H9 (cell line): ENCODE data around the gene KCNK1. TPM values are rescaled to one million over a fixed set of nuclear protein-coding genes. Genes with fewer than 3 reads are reported as not detected.

Experiments used
- DNase-seq: peaks from one replicate; pipeline ENCODE4 v3.0.0-alpha.2; 2017
- H2AFZ ChIP-seq: one replicate; pipeline ENCODE4 v1.6.1; 2013; ENCODE audit warnings: mild to moderate bottlenecking, low read length, control low read depth, moderate library complexity
- H2AK5ac ChIP-seq: 2 replicates; pipeline ENCODE4 v1.6.1; 2013; ENCODE audit warnings: low read length, control low read depth, mixed read lengths; ENCODE audit not compliant: insufficient read length
- H2BK120ac ChIP-seq: one replicate; pipeline ENCODE4 v1.6.1; 2013; ENCODE audit warnings: low read depth, mild to moderate bottlenecking, low read length, control low read depth, inconsistent platforms; ENCODE audit not compliant: poor library complexity, severe bottlenecking
- H2BK12ac ChIP-seq: 2 replicates; pipeline ENCODE4 v1.6.1; 2013; ENCODE audit warnings: low read length, control low read depth, mixed read lengths, low read depth; ENCODE audit not compliant: insufficient read length
- H2BK15ac ChIP-seq: 2 replicates; pipeline ENCODE4 v1.6.1; 2013; ENCODE audit warnings: low read depth, low read length, control low read depth
- H2BK20ac ChIP-seq: one replicate; pipeline ENCODE4 v1.6.1; 2013; ENCODE audit warnings: low read depth, mild to moderate bottlenecking, low read length, control low read depth, inconsistent platforms; ENCODE audit not compliant: poor library complexity, severe bottlenecking
- H2BK5ac ChIP-seq: 2 replicates; pipeline ENCODE4 v1.6.1; 2013; ENCODE audit warnings: low read length, control low read depth, mixed read lengths; ENCODE audit not compliant: insufficient read length
- H3K14ac ChIP-seq: 2 replicates; pipeline ENCODE4 v1.6.1; 2013; ENCODE audit warnings: low read length, control low read depth; ENCODE audit not compliant: insufficient read depth
- H3K18ac ChIP-seq: 2 replicates; pipeline ENCODE4 v1.6.1; 2013; ENCODE audit warnings: low read depth, mild to moderate bottlenecking, mixed read lengths, low read length, control low read depth; ENCODE audit not compliant: insufficient read length
- H3K23ac ChIP-seq: 2 replicates; pipeline ENCODE4 v1.6.1; 2013; ENCODE audit warnings: low read length, control low read depth, mixed read lengths, low read depth; ENCODE audit not compliant: insufficient read length
- H3K23me2 ChIP-seq: 2 replicates; pipeline ENCODE4 v1.6.1; 2013; ENCODE audit warnings: low read depth, mild to moderate bottlenecking, mixed read lengths, low read length, control low read depth; ENCODE audit not compliant: insufficient read length, poor library complexity, severe bottlenecking
- H3K27ac ChIP-seq: 2 replicates; pipeline ENCODE4 v1.5.1; 2013; ENCODE audit warnings: low read length, control low read depth, mixed read lengths, low read depth; ENCODE audit not compliant: insufficient read length
- H3K27me3 ChIP-seq: 2 replicates; pipeline ENCODE4 v1.6.1; 2013; ENCODE audit warnings: low read length, control low read depth, inconsistent platforms; ENCODE audit not compliant: insufficient read depth
- H3K4ac ChIP-seq: 2 replicates; pipeline ENCODE4 v1.6.1; 2013; ENCODE audit warnings: low read depth, mild to moderate bottlenecking, control low read depth, inconsistent platforms, low read length, moderate library complexity
- H3K4me1 ChIP-seq: 2 replicates; pipeline ENCODE4 v1.6.1; 2013; ENCODE audit warnings: low read length, control low read depth, inconsistent platforms; ENCODE audit not compliant: insufficient read depth
- H3K4me2 ChIP-seq: 2 replicates; pipeline ENCODE4 v1.6.1; 2013; ENCODE audit warnings: low read length, control low read depth, mixed read lengths; ENCODE audit not compliant: insufficient read length, insufficient read depth
- H3K56ac ChIP-seq: 2 replicates; pipeline ENCODE4 v1.6.1; 2013; ENCODE audit warnings: low read depth, mild to moderate bottlenecking, mixed read lengths, low read length, control low read depth; ENCODE audit not compliant: insufficient read length
- H3K79me1 ChIP-seq: 2 replicates; pipeline ENCODE4 v1.6.1; 2013; ENCODE audit warnings: low read depth, mild to moderate bottlenecking, moderate library complexity, low read length, control low read depth, inconsistent platforms; ENCODE audit not compliant: insufficient read depth, poor library complexity, severe bottlenecking
- H3K79me2 ChIP-seq: 2 replicates; pipeline ENCODE4 v1.6.1; 2013; ENCODE audit warnings: low read length, control low read depth, inconsistent platforms; ENCODE audit not compliant: insufficient read depth
- H3K9ac ChIP-seq: 2 replicates; pipeline ENCODE4 v1.6.1; 2013; ENCODE audit warnings: low read length, control low read depth, mixed read lengths; ENCODE audit not compliant: insufficient read length; ENCODE audit errors: extremely low read depth
- H3K9me3 ChIP-seq: one replicate; pipeline ENCODE4 v1.6.1; 2013; ENCODE audit warnings: low read depth, low read length, inconsistent platforms; ENCODE audit not compliant: control insufficient read depth
- H3T11ph ChIP-seq: one replicate; pipeline ENCODE4 v1.6.1; 2013; ENCODE audit warnings: mild to moderate bottlenecking, low read length, control low read depth, inconsistent platforms
- H4K20me1 ChIP-seq: one replicate; pipeline ENCODE4 v1.6.1; 2013; ENCODE audit not compliant: control insufficient read depth, insufficient read length, insufficient read depth
- H4K5ac ChIP-seq: 2 replicates; pipeline ENCODE4 v1.6.1; 2013; ENCODE audit warnings: low read depth, mild to moderate bottlenecking, mixed read lengths, low read length, control low read depth; ENCODE audit not compliant: insufficient read length
- H4K8ac ChIP-seq: replicated peaks from 2 replicates; pipeline ENCODE4 v1.6.1; 2013; ENCODE audit warnings: low read length, control low read depth, mixed read lengths, low read depth; ENCODE audit not compliant: insufficient read length
- H4K91ac ChIP-seq: 2 replicates; pipeline ENCODE4 v1.6.1; 2013; ENCODE audit warnings: low read depth, mild to moderate bottlenecking, moderate library complexity, mixed read lengths, low read length, control low read depth; ENCODE audit not compliant: insufficient read length
- H3K27ac Mint-ChIP-seq, 3 experiments: 2 replicates in 2 of 3; 3 replicates in 1 of 3; pipeline ENCODE4 v1.8.0; 2020 to 2021; ENCODE audit warnings: mixed read lengths in 3 of 3, mild to moderate bottlenecking in 1 of 3, moderate library complexity in 1 of 3
- H3K27me3 Mint-ChIP-seq: 2 replicates; pipeline ENCODE4 v1.8.0; 2021; ENCODE audit warnings: low read depth, mild to moderate bottlenecking, moderate library complexity, mixed read lengths
- H3K36me3 Mint-ChIP-seq, 3 experiments: 2 replicates in 2 of 3; 3 replicates in 1 of 3; pipeline ENCODE4 v1.8.0; 2020 to 2021; ENCODE audit warnings: low read depth in 3 of 3, mixed read lengths in 3 of 3; ENCODE audit not compliant: insufficient read depth in 1 of 3
- H3K4me1 Mint-ChIP-seq, 2 experiments: 2 replicates each; pipeline ENCODE4 v1.8.0; 2020; ENCODE audit warnings: mixed read lengths in 2 of 2
- H3K4me3 Mint-ChIP-seq, 2 experiments: 2 replicates in 1 of 2; 3 replicates in 1 of 2; pipeline ENCODE4 v1.8.0; 2020 to 2021; ENCODE audit warnings: mild to moderate bottlenecking in 2 of 2, mixed read lengths in 2 of 2, moderate library complexity in 1 of 2
- H3K9me3 Mint-ChIP-seq, 2 experiments: 2 replicates in 1 of 2; 3 replicates in 1 of 2; pipeline ENCODE4 v1.8.0; 2020; ENCODE audit warnings: mild to moderate bottlenecking in 2 of 2, mixed read lengths in 2 of 2, moderate library complexity in 1 of 2
- WGBS: extraction: QIAGEN DNeasy Blood & Tissue Kit; methylation state at CpG from one replicate; pipeline ENCODE4 v1.1.7; 2013; ENCODE audit warnings: missing lambda C conversion rate, low lambda C conversion rate, mixed read lengths; ENCODE audit not compliant: insufficient read length; ENCODE audit errors: extremely low coverage; 5-methylcytosine and 5-hydroxymethylcytosine counted together
- microRNA-seq: library from miRNA; unstranded; fragments of <30 nt; microRNA quantifications from one replicate; pipeline ENCODE4, GENCODE V29; 2020; ENCODE audit warnings: borderline microRNAs expressed
- total RNA-seq: library from RNA; stranded (reverse); gene quantifications from 2 replicates; pipeline ENCODE4 v1.2.1, GENCODE V29; 2021
- TF ChIP-seq, protein P1 (sequence below): fragments of 200-600 bp; sonication (generic); conservative IDR thresholded peaks from 3 replicates; pipeline ENCODE4 v1.8.0; 2021; ENCODE audit warnings: antibody characterized with exemption, mild to moderate bottlenecking

Gene KCNK1
- total RNA-seq, 1 experiment from 2014 or later: 9.9 TPM

DNA sequence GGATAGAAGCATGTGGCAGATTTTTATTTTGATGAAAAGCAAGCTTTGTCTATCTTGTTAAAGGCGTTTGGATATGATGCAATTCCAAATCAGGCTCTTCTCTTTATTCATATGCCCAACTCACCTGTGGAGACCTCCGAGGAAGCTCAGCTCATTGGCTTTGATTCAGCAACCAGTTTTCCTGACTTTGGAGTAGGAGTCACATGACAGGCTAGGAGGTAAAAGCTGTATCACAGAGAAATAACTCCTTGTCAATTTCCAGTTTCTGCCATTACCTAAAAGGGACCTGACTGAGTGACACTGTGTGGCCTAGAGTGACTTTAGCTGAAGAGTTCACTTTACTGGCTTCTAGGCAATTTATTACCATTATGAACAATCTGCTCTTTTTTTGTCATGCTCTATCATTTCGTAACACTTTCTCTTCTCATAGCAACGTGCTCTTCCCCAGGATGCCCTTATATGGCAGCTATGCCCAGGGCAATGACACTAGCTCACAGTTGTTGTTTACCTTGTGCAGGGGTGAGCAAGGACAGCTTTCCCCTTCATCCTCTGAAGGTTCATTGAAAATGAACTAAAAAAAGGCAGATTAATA lies 107.2 kb downstream of the KCNK1 start:
- Histone ChIP-seq H3K4me1 (no peaks in the 10 kb centered on the region; the same call in none of the 2 replicates), H4K20me1 (no peaks in the 10 kb centered on the region), H3K79me1 (no peaks in the 10 kb centered on the region), H2AFZ (no peak overlapping the region), H3K23ac (no peak overlapping the region), H4K91ac (no peak overlapping the region), H2BK5ac (no peak overlapping the region), H3K4ac (no peak overlapping the region), H3K27me3 (no peaks in the 10 kb centered on the region), H3K79me2 (no peaks in the 10 kb centered on the region), H2BK15ac (no peak overlapping the region), H4K5ac (no peak overlapping the region), H2AK5ac (no peak overlapping the region), H3K23me2 (no peaks in the 10 kb centered on the region), H3K27ac (no peak overlapping the region), H2BK20ac (no peak overlapping the region), H4K8ac (no peak overlapping the region), H3K18ac (no peak overlapping the region), H3K9me3 (no peaks in the 10 kb centered on the region), H3K56ac (no peak overlapping the region), H3K9ac (no peak overlapping the region), H3T11ph (no peak overlapping the region), H2BK120ac (no peak overlapping the region), H2BK12ac (no peak overlapping the region), H3K14ac (no peak overlapping the region), H3K4me2 (no peak overlapping the region)
- Mint-ChIP-seq H3K4me1 (peaks cover 16 to 24% of the 10 kb centered on the region in 2 experiments), H3K9me3 (peaks cover 3 to 8% of the 10 kb centered on the region in 2 experiments; a peak in 2 of 5 replicates), H3K27me3 (no peaks in the 10 kb centered on the region), H3K36me3 (peaks cover 0 to 7% (median 3%) of the 10 kb centered on the region in 3 experiments; a peak in 2 of 7 replicates), H3K27ac (peak overlapping the region in 1 of 3 experiments; percentile 4; a peak in 1 of 7 replicates), H3K4me3 (no peak overlapping the region)
- no peak for DNase-seq
- TF ChIP-seq, protein P1, sequence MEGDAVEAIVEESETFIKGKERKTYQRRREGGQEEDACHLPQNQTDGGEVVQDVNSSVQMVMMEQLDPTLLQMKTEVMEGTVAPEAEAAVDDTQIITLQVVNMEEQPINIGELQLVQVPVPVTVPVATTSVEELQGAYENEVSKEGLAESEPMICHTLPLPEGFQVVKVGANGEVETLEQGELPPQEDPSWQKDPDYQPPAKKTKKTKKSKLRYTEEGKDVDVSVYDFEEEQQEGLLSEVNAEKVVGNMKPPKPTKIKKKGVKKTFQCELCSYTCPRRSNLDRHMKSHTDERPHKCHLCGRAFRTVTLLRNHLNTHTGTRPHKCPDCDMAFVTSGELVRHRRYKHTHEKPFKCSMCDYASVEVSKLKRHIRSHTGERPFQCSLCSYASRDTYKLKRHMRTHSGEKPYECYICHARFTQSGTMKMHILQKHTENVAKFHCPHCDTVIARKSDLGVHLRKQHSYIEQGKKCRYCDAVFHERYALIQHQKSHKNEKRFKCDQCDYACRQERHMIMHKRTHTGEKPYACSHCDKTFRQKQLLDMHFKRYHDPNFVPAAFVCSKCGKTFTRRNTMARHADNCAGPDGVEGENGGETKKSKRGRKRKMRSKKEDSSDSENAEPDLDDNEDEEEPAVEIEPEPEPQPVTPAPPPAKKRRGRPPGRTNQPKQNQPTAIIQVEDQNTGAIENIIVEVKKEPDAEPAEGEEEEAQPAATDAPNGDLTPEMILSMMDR: no peak
- no CpG with 5 or more reads among the region's 4 CpGs for WGBS

Small RNAs within 50 kb of the gene (microRNA-seq; reads per million reads assigned to microRNA genes)
- gene MIR4427: not detected
